Measurements from ENCODE around the gene XKR7. TPM values are rescaled to one million over a fixed set of nuclear protein-coding genes. Genes with fewer than 3 reads are reported as not detected.

XKR7 gene
- total RNA-seq, 1 donor from 2014 or later: 0.07 TPM

DNA sequence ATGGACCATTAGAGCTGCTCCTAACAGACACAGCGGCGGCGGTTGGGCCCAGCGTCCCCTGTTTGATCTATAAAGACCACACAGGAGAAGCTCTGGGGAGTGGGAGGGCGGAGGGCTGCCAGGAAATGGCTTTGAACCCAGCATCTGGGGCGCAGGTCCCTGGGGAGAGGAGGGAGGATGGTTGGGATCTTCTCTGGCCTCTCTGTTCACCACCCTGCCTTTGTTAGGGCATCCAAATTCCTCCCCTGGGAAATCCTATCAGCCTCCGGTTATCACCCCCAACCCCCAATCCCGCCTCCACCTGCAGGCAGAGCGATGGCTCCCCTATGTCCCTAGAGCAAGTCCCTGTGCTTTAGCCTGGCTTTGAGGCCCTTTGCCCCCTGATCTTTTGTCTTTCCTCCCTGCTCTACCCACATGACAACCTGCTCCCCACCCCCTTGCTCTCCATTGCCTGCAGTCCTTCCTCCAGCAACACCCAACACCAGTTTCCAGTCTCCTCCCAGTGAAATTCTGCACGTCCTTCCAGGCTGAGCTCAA is 7.1 kb downstream of the XKR7 start:
- peak; percentile 84 for DNase-seq (ENCODE audit: low spot score)
- peaks cover 25% of the 10 kb centered on the region for H4K20me1 ChIP-seq (ENCODE audit: low read depth)
- peaks cover 27% of the 10 kb centered on the region for H3K27me3 Mint-ChIP-seq (ENCODE audit: insufficient read depth, low read depth)
- no peaks in the 10 kb centered on the region for H3K79me2 ChIP-seq (ENCODE audit: low read depth)
- TF ChIP-seq EZH2phosphoT487 (IDR thresholded peaks at IDR 0.05) (no peak), EZH2 (IDR thresholded peaks at IDR 0.05) (no peak)
- TF ChIP-seq, protein P1, sequence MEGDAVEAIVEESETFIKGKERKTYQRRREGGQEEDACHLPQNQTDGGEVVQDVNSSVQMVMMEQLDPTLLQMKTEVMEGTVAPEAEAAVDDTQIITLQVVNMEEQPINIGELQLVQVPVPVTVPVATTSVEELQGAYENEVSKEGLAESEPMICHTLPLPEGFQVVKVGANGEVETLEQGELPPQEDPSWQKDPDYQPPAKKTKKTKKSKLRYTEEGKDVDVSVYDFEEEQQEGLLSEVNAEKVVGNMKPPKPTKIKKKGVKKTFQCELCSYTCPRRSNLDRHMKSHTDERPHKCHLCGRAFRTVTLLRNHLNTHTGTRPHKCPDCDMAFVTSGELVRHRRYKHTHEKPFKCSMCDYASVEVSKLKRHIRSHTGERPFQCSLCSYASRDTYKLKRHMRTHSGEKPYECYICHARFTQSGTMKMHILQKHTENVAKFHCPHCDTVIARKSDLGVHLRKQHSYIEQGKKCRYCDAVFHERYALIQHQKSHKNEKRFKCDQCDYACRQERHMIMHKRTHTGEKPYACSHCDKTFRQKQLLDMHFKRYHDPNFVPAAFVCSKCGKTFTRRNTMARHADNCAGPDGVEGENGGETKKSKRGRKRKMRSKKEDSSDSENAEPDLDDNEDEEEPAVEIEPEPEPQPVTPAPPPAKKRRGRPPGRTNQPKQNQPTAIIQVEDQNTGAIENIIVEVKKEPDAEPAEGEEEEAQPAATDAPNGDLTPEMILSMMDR (IDR thresholded peaks at IDR 0.05): no peak
- H3K4me1 ChIP-seq: peaks cover 42% of the 10 kb centered on the region
- H3K9me3 Mint-ChIP-seq: no peaks in the 10 kb centered on the region
- no peak overlapping the region for H2AFZ ChIP-seq (replicated peaks)
- no peaks in the 10 kb centered on the region for H3K9me3 ChIP-seq (ENCODE audit: low read depth)
- H3K9ac ChIP-seq: no peak overlapping the region
- peak overlapping the region; percentile 67 for H3K27ac Mint-ChIP-seq
- H3K36me3 Mint-ChIP-seq: no peaks in the 10 kb centered on the region
- peaks cover 30% of the 10 kb centered on the region for H3K27me3 ChIP-seq
- H3F3A ChIP-seq (ENCODE audit: low read depth): peaks cover 54% of the 10 kb centered on the region
- no peaks in the 10 kb centered on the region for H3K36me3 ChIP-seq
- peak overlapping the region; percentile 73 for H3K4me2 ChIP-seq
- peak overlapping the region; percentile 61 for H3K4me3 Mint-ChIP-seq
- peak overlapping the region; percentile 60 for H3K27ac ChIP-seq
- peaks cover 32% of the 10 kb centered on the region for H3K4me1 Mint-ChIP-seq
- peak overlapping the region; percentile 26 for H3K4me3 ChIP-seq

DNA sequence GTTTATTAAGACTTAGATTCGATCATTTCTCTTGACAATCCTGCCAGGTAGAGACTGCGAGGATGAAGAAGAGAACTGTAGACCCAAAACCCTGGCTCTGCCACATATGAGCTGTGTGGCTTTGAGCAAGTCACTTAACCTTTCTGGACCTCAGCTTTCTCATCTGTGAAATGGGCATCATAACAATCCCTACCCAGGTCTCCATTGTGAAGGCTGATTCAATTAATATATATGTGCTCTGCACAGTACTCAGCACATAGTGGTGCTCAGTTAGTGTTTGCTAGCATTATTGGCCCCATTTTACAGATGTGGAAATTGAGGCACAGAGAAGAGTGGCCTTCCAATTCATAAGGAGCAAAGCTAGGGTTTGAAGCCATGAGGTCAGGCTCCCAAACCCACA is 7.9 kb downstream of the XKR7 start:
- H3K79me2 ChIP-seq (ENCODE audit: low read depth): no peaks in the 10 kb centered on the region
- peaks cover 32% of the 10 kb centered on the region for H3K4me1 Mint-ChIP-seq
- TF ChIP-seq, protein P1 (IDR thresholded peaks at IDR 0.05): no peak
- TF ChIP-seq EZH2 (IDR thresholded peaks at IDR 0.05) (no peak), EZH2phosphoT487 (IDR thresholded peaks at IDR 0.05) (no peak)

DNA sequence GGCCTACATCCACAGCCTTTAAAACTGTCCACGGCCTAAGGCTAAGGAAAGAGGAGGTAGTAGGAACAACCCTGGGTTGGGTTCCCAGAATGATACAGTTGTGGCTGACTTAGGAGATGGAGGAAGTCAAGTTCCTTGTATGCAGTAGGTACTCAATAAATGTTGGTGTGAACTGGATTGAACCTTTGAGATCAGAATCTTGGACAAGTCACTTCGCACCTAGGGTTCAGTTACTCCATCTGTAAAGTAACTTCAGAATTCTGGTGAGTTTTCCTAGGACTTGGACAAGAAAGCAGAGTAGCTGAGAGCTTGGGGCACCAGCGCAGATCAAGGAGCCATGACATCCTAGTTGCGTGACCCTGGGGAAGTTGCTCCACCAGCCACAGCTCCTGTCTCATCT is 9.1 kb downstream of the XKR7 start:
- Histone ChIP-seq H3F3A (ENCODE audit: low read depth) (peaks cover 49% of the 10 kb centered on the region), H3K27ac (no peak overlapping the region), H3K79me2 (ENCODE audit: low read depth) (no peaks in the 10 kb centered on the region), H3K4me2 (no peak overlapping the region), H3K36me3 (no peaks in the 10 kb centered on the region), H3K9ac (no peak overlapping the region), H3K4me1 (peaks cover 36% of the 10 kb centered on the region), H4K20me1 (ENCODE audit: low read depth) (peaks cover 13% of the 10 kb centered on the region), H3K9me3 (ENCODE audit: low read depth) (no peaks in the 10 kb centered on the region), H2AFZ (replicated peaks) (no peak overlapping the region), H3K4me3 (no peak overlapping the region), H3K27me3 (peaks cover 9% of the 10 kb centered on the region)
- H3K4me1 Mint-ChIP-seq: peaks cover 32% of the 10 kb centered on the region
- no peak overlapping the region for H3K4me3 Mint-ChIP-seq
- DNase-seq (ENCODE audit: low spot score): no peak
- no peak for TF ChIP-seq EZH2 (IDR thresholded peaks at IDR 0.05)
- no peak for TF ChIP-seq EZH2phosphoT487 (IDR thresholded peaks at IDR 0.05)
- TF ChIP-seq, protein P1 (IDR thresholded peaks at IDR 0.05): no peak
- H3K9me3 Mint-ChIP-seq: no peaks in the 10 kb centered on the region
- H3K36me3 Mint-ChIP-seq: no peaks in the 10 kb centered on the region
- no peak overlapping the region for H3K27ac Mint-ChIP-seq
- H3K27me3 Mint-ChIP-seq (ENCODE audit: insufficient read depth, low read depth): peaks cover 27% of the 10 kb centered on the region

More for the DNA sequence above, 7.9 kb downstream of the XKR7 start:
- H3K9me3 ChIP-seq (ENCODE audit: low read depth): no peaks in the 10 kb centered on the region
- peaks cover 22% of the 10 kb centered on the region for H4K20me1 ChIP-seq (ENCODE audit: low read depth)
- no peaks in the 10 kb centered on the region for H3K36me3 Mint-ChIP-seq
- H3K27ac ChIP-seq: no peak overlapping the region
- peak overlapping the region; percentile 73 for H3K4me2 ChIP-seq
- H3K9me3 Mint-ChIP-seq: no peaks in the 10 kb centered on the region
- H3K4me1 ChIP-seq: peaks cover 42% of the 10 kb centered on the region
- peaks cover 21% of the 10 kb centered on the region for H3K27me3 ChIP-seq
- H3K27ac Mint-ChIP-seq: no peak overlapping the region
- no peak overlapping the region for H3K9ac ChIP-seq
- no peak for DNase-seq (ENCODE audit: low spot score)
- no peak overlapping the region for H3K4me3 Mint-ChIP-seq
- H3K27me3 Mint-ChIP-seq (ENCODE audit: insufficient read depth, low read depth): peaks cover 24% of the 10 kb centered on the region
- H3F3A ChIP-seq (ENCODE audit: low read depth): peaks cover 54% of the 10 kb centered on the region
- H2AFZ ChIP-seq (replicated peaks): no peak overlapping the region
- no peak overlapping the region for H3K4me3 ChIP-seq
- no peaks in the 10 kb centered on the region for H3K36me3 ChIP-seq

Data from neural progenitor cell (in vitro differentiated cells).